SK-N-SH (cell line): ENCODE results near the gene CATSPERE. TPM values are rescaled to one million over a fixed set of nuclear protein-coding genes. Genes with fewer than 3 reads are reported as not detected.
A peak's percentile ranks its signal among the peaks of the same experiment; 100 is the strongest.

ENCODE experiments used
- CTCF ChIA-PET: fragments of 300-600, 350-600 bp; formaldehyde crosslinking; extraction: SDS; loops from one replicate; lab custom pipeline; 2021; lab: Yijun Ruan, JAX
- POLR2A ChIA-PET: fragments of 350-600 bp; sonication (Branson Sonifier 250); formaldehyde crosslinking; extraction: SDS; loops from one replicate; lab custom pipeline; 2020; ENCODE audit warnings: antibody characterized with exemption, inconsistent platforms; lab: Yijun Ruan, JAX
- DNase-seq: peaks from one replicate; pipeline ENCODE4 v3.0.0; 2012
- H2AFZ ChIP-seq: fragments of 200-600 bp; sonication (generic); 2 replicates; pipeline ENCODE4 v1.8.1; 2016; ENCODE audit warnings: antibody characterized with exemption, mild to moderate bottlenecking, low read depth
- H3F3A ChIP-seq: fragments of 200-600 bp; sonication (generic); replicated peaks from 2 replicates; pipeline ENCODE3; 2016; ENCODE audit warnings: antibody characterized with exemption, mild to moderate bottlenecking; ENCODE audit not compliant: insufficient read depth
- H3K27ac ChIP-seq, 2 experiments: fragments of 200-500 bp in 1 of 2; fragments of 200-600 bp in 1 of 2; sonication (Bioruptor generic) in 1 of 2; sonication (generic), shearing (Covaris generic) in 1 of 2; 2 replicates each; pipeline versions ENCODE4 v1.5.1 to v1.6.1; 2014 to 2016; ENCODE audit warnings: low read depth in 2 of 2, inconsistent platforms in 1 of 2, low read length in 1 of 2, mild to moderate bottlenecking in 1 of 2, mixed read lengths in 1 of 2
- H3K27me3 ChIP-seq: fragments of 200-600 bp; sonication (generic), shearing (Covaris generic); 2 replicates; pipeline ENCODE4 v1.6.1; 2016; ENCODE audit warnings: mixed run types; ENCODE audit not compliant: insufficient read depth
- H3K36me3 ChIP-seq, 2 experiments: fragments of 200-500 bp in 1 of 2; fragments of 200-600 bp in 1 of 2; sonication (Bioruptor generic) in 1 of 2; sonication (generic) in 1 of 2; replicated peaks in 1 of 2; 2 replicates each; pipeline versions ENCODE3 to v1.5.1; 2014 to 2016; ENCODE audit warnings: low read length in 1 of 2, mild to moderate bottlenecking in 1 of 2; ENCODE audit not compliant: insufficient read depth in 2 of 2, control insufficient read depth in 1 of 2
- H3K4me1 ChIP-seq, 2 experiments: fragments of 200-500 bp in 1 of 2; fragments of 200-600 bp in 1 of 2; sonication (Bioruptor generic) in 1 of 2; sonication (generic), shearing (Covaris generic) in 1 of 2; 2 replicates each; pipeline versions ENCODE4 v1.5.1 to v1.6.1; 2014 to 2016; ENCODE audit warnings: low read depth in 1 of 2, low read length in 1 of 2, mixed run types in 1 of 2; ENCODE audit not compliant: insufficient read depth in 2 of 2, control insufficient read depth in 1 of 2
- H3K4me2 ChIP-seq: fragments of 200-600 bp; sonication (generic), shearing (Covaris generic); 2 replicates; pipeline ENCODE4 v1.6.1; 2017; ENCODE audit warnings: mixed run types
- H3K4me3 ChIP-seq, 2 experiments: fragments of 200-500 bp in 1 of 2; fragments of 200-600 bp in 1 of 2; sonication (Bioruptor generic) in 1 of 2; sonication (generic), shearing (Covaris generic) in 1 of 2; 2 replicates each; pipeline versions ENCODE4 v1.5.1 to v1.8.1; 2014 to 2016; ENCODE audit warnings: low read depth in 2 of 2, inconsistent platforms in 1 of 2, low read length in 1 of 2, mild to moderate bottlenecking in 1 of 2, mixed read lengths in 1 of 2, moderate library complexity in 1 of 2
- H3K79me2 ChIP-seq: fragments of 200-600 bp; sonication (generic); 2 replicates; pipeline ENCODE4 v1.8.1; 2017; ENCODE audit warnings: mild to moderate bottlenecking; ENCODE audit not compliant: insufficient read depth
- H3K9ac ChIP-seq: fragments of 200-600 bp; sonication (generic); 2 replicates; pipeline ENCODE4 v1.6.1; 2017; ENCODE audit warnings: mixed run types
- H3K9me2 ChIP-seq: fragments of 200-600 bp; sonication (generic); 2 replicates; pipeline ENCODE4 v1.6.1; 2017; ENCODE audit warnings: mixed run types
- H3K9me3 ChIP-seq: fragments of 200-600 bp; sonication (generic); 2 replicates; pipeline ENCODE4 v1.6.1; 2017; ENCODE audit warnings: mixed run types, mild to moderate bottlenecking, moderate library complexity
- H4K20me1 ChIP-seq: fragments of 200-600 bp; sonication (generic); 2 replicates; pipeline ENCODE4 v1.6.1; 2017; ENCODE audit warnings: mild to moderate bottlenecking, mixed run types; ENCODE audit not compliant: insufficient read depth
- CHD2 ChIP-seq: fragments of 150-350 bp; IDR thresholded peaks from 2 replicates; pipeline ENCODE4 v1.6.1; 2018; ENCODE audit warnings: low read length; ENCODE audit not compliant: partially characterized antibody
- GABPA ChIP-seq: IDR thresholded peaks from 2 replicates; pipeline ENCODE4 v1.4.0; 2012; ENCODE audit warnings: low read depth, mild to moderate bottlenecking
- NFIC ChIP-seq: IDR thresholded peaks from 2 replicates; pipeline ENCODE4 v1.4.0; 2012; ENCODE audit warnings: borderline replicate concordance
- RFX5 ChIP-seq: IDR thresholded peaks from 2 replicates; pipeline ENCODE4 v1.6.1; 2012; ENCODE audit warnings: mild to moderate bottlenecking, improper control_type of control experiment, low read length
- SIN3A ChIP-seq: IDR thresholded peaks from 2 replicates; pipeline ENCODE4 v1.6.1; 2012; ENCODE audit warnings: low read depth, mild to moderate bottlenecking, low read length, moderate library complexity, borderline replicate concordance
- WGBS: methylation state at CpG from one replicate; pipeline ENCODE4 v1.1.6; 2017; ENCODE audit warnings: low lambda C conversion rate; 5-methylcytosine and 5-hydroxymethylcytosine counted together
- polyA plus RNA-seq, 3 experiments: library from polyadenylated mRNA; depleted of rRNA; stranded (reverse); fragments of >200 nt; gene quantifications; 2 replicates each; pipeline ENCODE4 v1.2.3, GENCODE V29; 2012
- TF ChIP-seq, protein P1 (sequence below): fragments of 150-350 bp; IDR thresholded peaks from 2 replicates; pipeline ENCODE4 v1.6.1; 2016; ENCODE audit warnings: mild to moderate bottlenecking, low read depth, low read length
- TF ChIP-seq, protein P2 (sequence below): IDR thresholded peaks from 2 replicates; pipeline ENCODE4 v1.4.0; 2012; ENCODE audit warnings: low read depth, borderline replicate concordance
- TF ChIP-seq, protein P3 (sequence below): IDR thresholded peaks from 2 replicates; pipeline ENCODE4 v1.4.0; 2012; ENCODE audit warnings: low read depth, borderline replicate concordance

Gene CATSPERE
- polyA plus RNA-seq, 1 of the 3 experiments (the other 2 are of a cell fraction), result 0.30 TPM

- no peak for TF ChIP-seq NFIC
- TF ChIP-seq CHD2, result no peak
- TF ChIP-seq, protein P1, sequence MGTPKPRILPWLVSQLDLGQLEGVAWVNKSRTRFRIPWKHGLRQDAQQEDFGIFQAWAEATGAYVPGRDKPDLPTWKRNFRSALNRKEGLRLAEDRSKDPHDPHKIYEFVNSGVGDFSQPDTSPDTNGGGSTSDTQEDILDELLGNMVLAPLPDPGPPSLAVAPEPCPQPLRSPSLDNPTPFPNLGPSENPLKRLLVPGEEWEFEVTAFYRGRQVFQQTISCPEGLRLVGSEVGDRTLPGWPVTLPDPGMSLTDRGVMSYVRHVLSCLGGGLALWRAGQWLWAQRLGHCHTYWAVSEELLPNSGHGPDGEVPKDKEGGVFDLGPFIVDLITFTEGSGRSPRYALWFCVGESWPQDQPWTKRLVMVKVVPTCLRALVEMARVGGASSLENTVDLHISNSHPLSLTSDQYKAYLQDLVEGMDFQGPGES, result no peak
- no peak for TF ChIP-seq SIN3A
- TF ChIP-seq RFX5, result no peak
- TF ChIP-seq, protein P2, sequence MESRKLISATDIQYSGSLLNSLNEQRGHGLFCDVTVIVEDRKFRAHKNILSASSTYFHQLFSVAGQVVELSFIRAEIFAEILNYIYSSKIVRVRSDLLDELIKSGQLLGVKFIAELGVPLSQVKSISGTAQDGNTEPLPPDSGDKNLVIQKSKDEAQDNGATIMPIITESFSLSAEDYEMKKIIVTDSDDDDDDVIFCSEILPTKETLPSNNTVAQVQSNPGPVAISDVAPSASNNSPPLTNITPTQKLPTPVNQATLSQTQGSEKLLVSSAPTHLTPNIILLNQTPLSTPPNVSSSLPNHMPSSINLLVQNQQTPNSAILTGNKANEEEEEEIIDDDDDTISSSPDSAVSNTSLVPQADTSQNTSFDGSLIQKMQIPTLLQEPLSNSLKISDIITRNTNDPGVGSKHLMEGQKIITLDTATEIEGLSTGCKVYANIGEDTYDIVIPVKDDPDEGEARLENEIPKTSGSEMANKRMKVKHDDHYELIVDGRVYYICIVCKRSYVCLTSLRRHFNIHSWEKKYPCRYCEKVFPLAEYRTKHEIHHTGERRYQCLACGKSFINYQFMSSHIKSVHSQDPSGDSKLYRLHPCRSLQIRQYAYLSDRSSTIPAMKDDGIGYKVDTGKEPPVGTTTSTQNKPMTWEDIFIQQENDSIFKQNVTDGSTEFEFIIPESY, result no peak
These were observed 12.6 kb upstream of the CATSPERE start (continued) for GRCh38 chr1:244448279-244449036.

DNA sequence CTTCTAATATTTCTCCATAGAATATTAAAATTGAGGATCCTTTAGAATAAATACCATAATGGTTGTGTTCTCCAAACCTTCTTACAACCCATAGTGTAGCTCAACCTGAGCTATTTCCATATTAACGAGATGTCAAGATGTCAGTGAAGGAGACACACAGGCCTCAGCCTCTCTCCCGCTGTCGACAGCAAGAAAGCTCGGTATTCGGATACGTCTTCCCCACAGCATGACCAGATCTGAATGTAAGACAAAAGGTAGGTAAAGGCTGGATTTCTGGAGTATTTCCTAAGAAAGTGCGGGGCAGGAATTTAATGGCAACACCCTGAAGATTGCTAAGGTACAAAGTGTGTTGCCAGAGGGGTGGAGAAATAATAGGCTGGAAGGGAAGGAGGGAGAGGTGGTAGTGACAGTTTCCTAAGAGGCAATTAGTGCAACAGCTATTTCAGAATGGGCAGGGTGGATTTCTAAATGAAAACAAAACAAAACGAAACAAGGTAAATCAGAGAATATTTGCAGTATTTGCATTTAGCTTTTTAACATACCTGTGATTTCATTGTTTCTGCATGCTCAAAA lies 11.1 kb upstream of the CATSPERE start:
- Histone ChIP-seq H2AFZ (no peak overlapping the region), H4K20me1 (peaks cover 5% of the 10 kb centered on the region; the same call in 1 of the 2 replicates), H3K79me2 (peaks cover 64% of the 10 kb centered on the region), H3K4me2 (peak overlapping the region; percentile 89), H3K27ac (peak overlapping the region; percentile 92 to 97; a peak in 3 of 4 replicates), H3K4me3 (peak overlapping the region; percentile 84 to 97), H3K36me3 (peaks cover 23 to 32% of the 10 kb centered on the region in 2 experiments), H3K9me3 (no peaks in the 10 kb centered on the region), H3K4me1 (peaks cover 38 to 41% of the 10 kb centered on the region in 2 experiments; a peak in 3 of 4 replicates), H3K27me3 (no peaks in the 10 kb centered on the region), H3K9ac (peak overlapping the region; percentile 94; the same call in 1 of the 2 replicates), H3F3A (peaks cover 21% of the 10 kb centered on the region), H3K9me2 (no peaks in the 10 kb centered on the region)
- no peak for TF ChIP-seq SIN3A
- TF ChIP-seq, protein P3, sequence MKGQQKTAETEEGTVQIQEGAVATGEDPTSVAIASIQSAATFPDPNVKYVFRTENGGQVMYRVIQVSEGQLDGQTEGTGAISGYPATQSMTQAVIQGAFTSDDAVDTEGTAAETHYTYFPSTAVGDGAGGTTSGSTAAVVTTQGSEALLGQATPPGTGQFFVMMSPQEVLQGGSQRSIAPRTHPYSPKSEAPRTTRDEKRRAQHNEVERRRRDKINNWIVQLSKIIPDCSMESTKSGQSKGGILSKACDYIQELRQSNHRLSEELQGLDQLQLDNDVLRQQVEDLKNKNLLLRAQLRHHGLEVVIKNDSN, result no peak
- no peak for TF ChIP-seq GABPA
- no peak for DNase-seq
- CTCF ChIA-PET, result interaction anchor here (1.3 kb wide), 1 partner anchor 19 kb away, joined by 4 read pairs; no protein-coding TSS in a partner anchor
- WGBS, result 83% methylated on average over 8 of the region's 8 CpGs
- POLR2A ChIA-PET, result no interaction called here
